ENCODE results near the gene MADD. TPM values are rescaled to one million over a fixed set of nuclear protein-coding genes. Genes with fewer than 3 reads are reported as not detected.

Gene MADD
- total and polyA plus RNA-seq, 2 experiments from 2014 or later = 13.4 to 43.8 TPM

DNA sequence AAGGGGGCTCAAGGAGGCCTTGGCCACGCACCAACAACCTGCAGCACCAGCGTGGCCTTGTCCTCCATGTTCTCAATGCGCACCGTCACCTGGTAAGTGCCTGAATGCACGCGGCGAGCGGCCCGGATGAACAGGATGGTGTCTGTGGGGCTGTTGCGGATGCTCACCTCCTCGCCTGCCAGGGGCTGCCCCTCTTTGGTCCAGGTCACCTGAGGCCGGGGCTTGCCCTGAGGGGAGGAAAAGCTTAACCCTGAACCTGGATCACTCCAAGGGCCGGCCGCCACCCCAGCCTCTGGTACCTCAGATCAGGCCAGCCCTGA, 63.6 kb downstream of the MADD start (continued):
- TF ChIP-seq STAT1 (IDR thresholded peaks at IDR 0.05; ENCODE audit: unreplicated experiment) = no peak
- TF ChIP-seq REST (IDR thresholded peaks at IDR 0.05; ENCODE audit: unreplicated experiment) = no peak
- TF ChIP-seq EZH2 (IDR thresholded peaks at IDR 0.05; ENCODE audit: low read depth, unreplicated experiment) = no peak
- no peak for TF ChIP-seq CTCF (conservative IDR thresholded peaks at IDR 0.05; ENCODE audit: low read depth in 2 of 2)

DNA sequence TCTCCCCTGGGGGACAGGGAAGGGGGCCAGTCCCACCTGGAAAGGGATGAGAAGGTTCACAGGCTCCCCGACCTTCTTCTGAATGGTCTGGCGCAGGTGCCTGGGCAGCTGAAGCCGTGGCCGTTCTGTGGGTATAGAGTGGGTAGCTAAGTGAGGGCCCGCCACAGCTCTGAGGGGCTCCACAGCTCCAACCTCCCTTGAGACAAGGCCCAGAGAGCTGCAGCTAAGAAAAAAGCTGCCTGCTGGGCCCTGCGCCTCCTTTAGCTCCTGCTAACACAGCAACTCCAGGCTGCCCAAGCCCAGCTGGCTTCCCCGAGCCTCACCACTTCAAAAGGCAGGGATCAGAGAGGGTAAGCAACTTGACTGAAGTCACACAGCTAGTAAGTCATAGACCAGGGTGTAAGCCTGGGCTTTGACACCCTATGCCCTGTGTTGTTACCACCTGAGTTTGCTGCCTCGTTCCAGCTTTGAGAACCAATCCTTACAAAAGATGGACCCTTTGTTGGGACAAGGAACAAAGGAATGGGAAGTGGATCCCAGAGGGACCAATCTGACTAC, 64.0 kb downstream of the MADD start:
- no peaks in the 10 kb centered on the region for H3K79me2 ChIP-seq (replicated peaks; ENCODE audit: insufficient read depth)
- no peaks in the 10 kb centered on the region for H3K4me1 Mint-ChIP-seq
- H2AFZ ChIP-seq = no peak overlapping the region
- H4K20me1 ChIP-seq (replicated peaks; ENCODE audit: insufficient read depth) = no peaks in the 10 kb centered on the region; the same call in 1 of the 2 replicates
- no peaks in the 10 kb centered on the region for H3F3A ChIP-seq (replicated peaks; ENCODE audit: low read depth)
- no peak overlapping the region for H3K27ac Mint-ChIP-seq
- H3K36me3 Mint-ChIP-seq (ENCODE audit: low read depth) = peaks cover 5% of the 10 kb centered on the region; the same call in 2 of the 3 replicates
- H3K4me2 ChIP-seq = no peak overlapping the region
- no peak overlapping the region for H3K27ac ChIP-seq (ENCODE audit: low read depth)
- H3K9me2 ChIP-seq (ENCODE audit: insufficient read depth) = no peaks in the 10 kb centered on the region
- ATAC-seq (no peak), DNase-seq (ENCODE audit: low spot score) (no peak)
- H3K27me3 Mint-ChIP-seq (ENCODE audit: insufficient read depth, low read depth, poor library complexity) = peaks cover 13% of the 10 kb centered on the region
- no peaks in the 10 kb centered on the region for H3K4me1 ChIP-seq (ENCODE audit: insufficient read depth)
- no peak overlapping the region for H3K4me3 ChIP-seq
- H3K4me3 Mint-ChIP-seq = no peak overlapping the region
- no peaks in the 10 kb centered on the region for H3K9me3 Mint-ChIP-seq
- H3K27me3 ChIP-seq (ENCODE audit: insufficient read depth) = no peaks in the 10 kb centered on the region
- H3K36me3 ChIP-seq (ENCODE audit: insufficient read depth) = no peaks in the 10 kb centered on the region
- TF ChIP-seq ZNF114 (CRISPR knock-in tag; IDR thresholded peaks at IDR 0.05) (no peak), ETS1 (IDR thresholded peaks at IDR 0.05) (no peak), STAT1 (IDR thresholded peaks at IDR 0.05; ENCODE audit: unreplicated experiment) (no peak), REST (IDR thresholded peaks at IDR 0.05; ENCODE audit: unreplicated experiment) (no peak), ZNF462 (CRISPR knock-in tag; IDR thresholded peaks at IDR 0.05) (no peak), EZH2 (IDR thresholded peaks at IDR 0.05; ENCODE audit: low read depth, unreplicated experiment) (no peak)

Measured in GM23338 (cell line).